H1 (cell line): ENCODE data around the gene NELFA. TPM values are rescaled to one million over a fixed set of nuclear protein-coding genes. Genes with fewer than 3 reads are reported as not detected.

Experiments
- BCL11A ChIP-seq, 2 experiments: IDR thresholded peaks; one replicate each; pipeline ENCODE4 v1.6.1; 2011; ENCODE audit warnings: low read depth in 2 of 2, low read length in 2 of 2, mild to moderate bottlenecking in 2 of 2
- CBX5 ChIP-seq: fragments of 300-800, 300-1000 bp; sonication (generic); IDR thresholded peaks from 2 replicates; pipeline ENCODE4 v1.7.1; 2016; ENCODE audit warnings: antibody characterized with exemption, low read length, low read depth
- CREB1 ChIP-seq: IDR thresholded peaks from 2 replicates; pipeline ENCODE4 v1.6.1; 2012; ENCODE audit warnings: inconsistent platforms
- CTBP2 ChIP-seq: IDR thresholded peaks from 2 replicates; pipeline ENCODE4 v1.7.0; 2011; ENCODE audit warnings: borderline replicate concordance, mild to moderate bottlenecking, moderate library complexity, mixed read lengths, low read length; ENCODE audit not compliant: insufficient read depth, insufficient read length
- KDM5A ChIP-seq: fragments of 200-600 bp; IDR thresholded peaks from 2 replicates; pipeline ENCODE4 v1.7.1; 2012; ENCODE audit warnings: mild to moderate bottlenecking, low read length, inconsistent platforms, mixed read lengths
- NANOG ChIP-seq: IDR thresholded peaks from 2 replicates; pipeline ENCODE4 v1.6.1; 2011; ENCODE audit warnings: low read length, low read depth, mild to moderate bottlenecking, inconsistent platforms; ENCODE audit not compliant: insufficient read depth, poor library complexity, severe bottlenecking
- PHF8 ChIP-seq: fragments of 200-600 bp; sonication (generic); conservative IDR thresholded peaks from 2 replicates; pipeline ENCODE4 v1.7.1; 2012; ENCODE audit warnings: low read depth, mild to moderate bottlenecking, inconsistent platforms, low read length, moderate library complexity
- RFX5 ChIP-seq: IDR thresholded peaks from 2 replicates; pipeline ENCODE4 v1.6.1; 2011; ENCODE audit warnings: low read depth, low read length, improper control_type of control experiment, borderline replicate concordance
- SIX5 ChIP-seq: IDR thresholded peaks from 2 replicates; pipeline ENCODE4 v1.6.1; 2011; ENCODE audit warnings: mild to moderate bottlenecking, low read depth, low read length
- TAF1 ChIP-seq: IDR thresholded peaks from 2 replicates; pipeline ENCODE4 v1.6.1; 2011; ENCODE audit warnings: mild to moderate bottlenecking, low read depth, low read length
- TEAD4 ChIP-seq: IDR thresholded peaks from 2 replicates; pipeline ENCODE4 v1.6.1; 2012; ENCODE audit warnings: low read depth, low read length, inconsistent platforms, mixed read lengths
- polyA plus RNA-seq, 7 experiments: library from polyadenylated mRNA; depleted of rRNA in 3 of 7; stranded (reverse) in 5 of 7; unstranded in 2 of 7; fragments of >200 nt in 5 of 7; fragments of 200-250 nt in 2 of 7; gene quantifications; 1 replicate in 5 of 7; 2 replicates in 1 of 7; 4 replicates in 1 of 7; pipeline versions ENCODE4 v1.2.1 to v1.2.3, GENCODE V29; 2011 to 2013; ENCODE audit warnings: missing spikeins in 2 of 7, mixed read lengths in 2 of 7
- total RNA-seq: library from RNA; stranded (reverse); fragmentation: NEBNext Ultra II Directional; extraction: Animal tissue kit (Norgen Biotek cat#: 25700); gene quantifications from 2 replicates; pipeline ENCODE4 v1.2.1, GENCODE V29; 2021

NELFA gene
- total and polyA plus RNA-seq, 2 of the 8 experiments (the other 6 are each of a cell fraction or from before 2014, with no cell fraction given) = 41.8 to 57.5 TPM

DNA sequence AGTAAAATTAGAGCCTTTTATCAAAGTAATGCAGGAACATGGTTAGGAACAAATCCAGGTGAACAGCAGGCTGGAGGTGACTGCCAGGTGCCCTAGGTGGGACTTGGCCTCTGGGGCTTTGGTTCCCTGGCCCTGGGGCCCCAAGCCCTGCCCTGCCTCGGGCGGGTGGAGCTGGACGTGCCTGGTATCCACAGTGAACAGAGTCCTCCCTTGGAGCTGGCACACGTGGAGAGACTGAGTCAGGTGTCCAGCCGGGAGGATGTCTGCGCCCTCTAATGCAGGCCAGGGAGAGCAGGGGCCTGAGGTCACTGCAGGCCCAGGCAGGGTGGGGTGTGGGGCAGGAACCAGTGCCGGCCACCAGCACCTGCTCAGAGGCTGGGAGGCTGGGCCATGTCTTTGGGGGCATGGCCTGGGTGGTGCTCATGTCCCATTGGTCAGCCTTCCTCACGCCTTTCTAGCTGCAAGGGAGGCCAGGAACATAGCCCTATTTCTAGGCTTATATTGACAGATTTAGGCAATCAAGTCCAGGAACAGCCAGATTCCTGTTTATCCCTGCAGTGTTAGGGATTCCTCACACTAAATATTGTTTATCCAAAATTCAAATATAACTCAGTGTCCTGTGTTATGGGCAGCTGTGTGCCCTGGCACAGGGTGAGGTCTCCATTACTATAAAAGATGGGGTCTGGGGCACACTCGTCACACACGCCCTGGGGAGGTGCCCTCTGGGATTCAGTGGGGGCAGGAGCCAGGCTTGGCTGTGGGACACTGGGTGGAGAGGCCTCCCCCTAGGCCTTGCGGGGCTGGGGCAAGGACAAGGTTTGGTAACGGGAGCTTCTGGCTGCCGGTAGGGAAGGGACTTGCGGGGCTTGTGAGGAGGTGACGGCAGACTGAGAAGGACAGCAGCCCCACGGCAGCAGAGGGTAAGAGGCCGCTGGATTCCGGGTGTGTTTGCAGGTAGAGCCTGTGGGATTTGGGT is 36.1 kb upstream of the NELFA start (continued):
- TF ChIP-seq TEAD4 (no peak), CREB1 (no peak), PHF8 (no peak), CBX5 (no peak), CTBP2 (no peak), TAF1 (no peak), RFX5 (no peak), SIX5 (no peak), KDM5A (no peak), NANOG (no peak), BCL11A (IDR thresholded peaks at IDR 0.05; ENCODE audit: low read depth in 2 of 2, low read length in 2 of 2) (no peak)
